ENCODE results near the gene RTCA. TPM values are rescaled to one million over a fixed set of nuclear protein-coding genes. Genes with fewer than 3 reads are reported as not detected.

Gene RTCA
- total RNA-seq, 2 donors from 2014 or later, result 10.2 to 18.7 TPM

- intact Hi-C loops (cut with DNase I), result no loop called here
Observed at GRCh38 chr1:100266741-100267140, 725 bp downstream of the RTCA start.

GRCh38 chr1:100267284-100267683, 1.3 kb downstream of the RTCA start:
- H3K27ac ChIP-seq, result no peak overlapping the region
- no peak for DNase-seq
- ATAC-seq, result no peak
- WGBS, 2 donors, result 77 to 87% methylated on average over 1 of the region's 1 CpG
- no peaks in the 10 kb centered on the region for H3K9me3 ChIP-seq
- H3K27me3 ChIP-seq, result no peaks in the 10 kb centered on the region
- peak overlapping the region in 1 of 2 donors; percentile 53 for H3K4me3 ChIP-seq
- TF ChIP-seq, protein P1, sequence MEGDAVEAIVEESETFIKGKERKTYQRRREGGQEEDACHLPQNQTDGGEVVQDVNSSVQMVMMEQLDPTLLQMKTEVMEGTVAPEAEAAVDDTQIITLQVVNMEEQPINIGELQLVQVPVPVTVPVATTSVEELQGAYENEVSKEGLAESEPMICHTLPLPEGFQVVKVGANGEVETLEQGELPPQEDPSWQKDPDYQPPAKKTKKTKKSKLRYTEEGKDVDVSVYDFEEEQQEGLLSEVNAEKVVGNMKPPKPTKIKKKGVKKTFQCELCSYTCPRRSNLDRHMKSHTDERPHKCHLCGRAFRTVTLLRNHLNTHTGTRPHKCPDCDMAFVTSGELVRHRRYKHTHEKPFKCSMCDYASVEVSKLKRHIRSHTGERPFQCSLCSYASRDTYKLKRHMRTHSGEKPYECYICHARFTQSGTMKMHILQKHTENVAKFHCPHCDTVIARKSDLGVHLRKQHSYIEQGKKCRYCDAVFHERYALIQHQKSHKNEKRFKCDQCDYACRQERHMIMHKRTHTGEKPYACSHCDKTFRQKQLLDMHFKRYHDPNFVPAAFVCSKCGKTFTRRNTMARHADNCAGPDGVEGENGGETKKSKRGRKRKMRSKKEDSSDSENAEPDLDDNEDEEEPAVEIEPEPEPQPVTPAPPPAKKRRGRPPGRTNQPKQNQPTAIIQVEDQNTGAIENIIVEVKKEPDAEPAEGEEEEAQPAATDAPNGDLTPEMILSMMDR (IDR thresholded peaks at IDR 0.05), result no peak
- TF ChIP-seq POLR2A (IDR thresholded peaks at IDR 0.05), result no peak
- intact Hi-C loops (cut with DNase I), result no loop called here
- peaks cover 28% of the 10 kb centered on the region for H3K4me1 ChIP-seq
- peaks cover 0 to 9% of the 10 kb centered on the region in 2 donors for H3K36me3 ChIP-seq (replicated peaks in 1 of 2; ENCODE audit: insufficient read depth in 1 of 2, low read depth in 2 of 2)

More at GRCh38 chr1:100266741-100267140, 725 bp downstream of the RTCA start:
- DNase-seq (no peak), ATAC-seq (peak; percentile 19)
- 0% methylated on average over 7 to 8 of the region's 8 CpGs for WGBS, 2 donors
- no peaks in the 10 kb centered on the region for H3K27me3 ChIP-seq
- peak overlapping the region; percentile 10 to 53 for H3K4me3 ChIP-seq
- peaks cover 28% of the 10 kb centered on the region for H3K4me1 ChIP-seq
- H3K27ac ChIP-seq, result peak overlapping the region in 3 of 4 donors; percentile 74 to 84 (median 79)
- no peak for TF ChIP-seq POLR2A (IDR thresholded peaks at IDR 0.05)
- TF ChIP-seq, protein P1 (IDR thresholded peaks at IDR 0.05), result no peak
- H3K9me3 ChIP-seq, result no peaks in the 10 kb centered on the region
- peaks cover 0 to 9% of the 10 kb centered on the region in 2 donors for H3K36me3 ChIP-seq (replicated peaks in 1 of 2; ENCODE audit: insufficient read depth in 1 of 2, low read depth in 2 of 2)

DNA sequence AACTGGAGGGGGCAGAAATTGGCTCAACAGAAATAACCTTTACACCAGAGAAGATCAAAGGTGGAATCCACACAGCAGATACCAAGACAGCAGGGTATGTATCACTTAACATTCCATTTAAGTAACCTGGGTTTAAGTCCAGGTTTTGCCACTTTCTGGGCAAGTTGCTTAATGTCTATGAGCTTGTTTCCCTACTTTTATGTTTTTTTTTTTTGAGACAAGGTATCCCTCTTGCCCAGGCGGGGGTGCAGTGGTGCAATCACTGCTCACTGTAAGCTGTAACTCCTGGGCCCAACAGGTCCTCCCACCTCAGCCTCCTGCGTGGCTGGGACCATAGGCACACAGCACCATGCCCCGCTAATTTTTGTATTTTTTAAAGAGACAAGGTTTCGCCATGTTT, 2.2 kb downstream of the RTCA start:
- intact Hi-C loops (cut with DNase I), result no loop called here
- H3K9me3 ChIP-seq, result no peaks in the 10 kb centered on the region
- DNase-seq (no peak), ATAC-seq (no peak)
- H3K4me3 ChIP-seq, result no peak overlapping the region
- peaks cover 0 to 9% of the 10 kb centered on the region in 2 donors for H3K36me3 ChIP-seq (replicated peaks in 1 of 2; ENCODE audit: insufficient read depth in 1 of 2, low read depth in 2 of 2)
- H3K27ac ChIP-seq, result no peak overlapping the region
- H3K27me3 ChIP-seq, result no peaks in the 10 kb centered on the region
- 94 to 99% methylated on average over 4 of the region's 4 CpGs for WGBS, 2 donors
- H3K4me1 ChIP-seq, result peaks cover 28% of the 10 kb centered on the region
- TF ChIP-seq, protein P1 (IDR thresholded peaks at IDR 0.05), result no peak
- TF ChIP-seq POLR2A (IDR thresholded peaks at IDR 0.05), result no peak

DNA sequence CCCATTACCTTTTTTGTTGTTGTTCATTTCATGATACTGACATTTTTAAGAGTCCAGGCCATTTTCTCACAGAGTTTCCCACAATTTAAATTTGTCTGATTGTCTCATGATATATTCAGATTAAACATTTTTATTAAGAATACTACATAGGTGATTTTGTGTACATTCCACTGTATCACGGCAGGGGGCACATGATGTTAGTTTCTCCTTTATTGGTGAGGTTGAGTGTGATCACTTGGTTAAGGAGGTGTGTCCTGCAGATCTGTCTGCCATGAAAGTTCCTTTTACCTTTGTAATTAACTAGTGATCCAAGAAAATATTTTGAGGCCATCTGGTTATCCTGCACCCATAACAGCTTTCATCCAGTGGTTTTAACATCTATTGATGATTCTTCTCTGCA, 11.8 kb downstream of the RTCA start:
- ATAC-seq (no peak), DNase-seq (no peak)
- intact Hi-C loops (cut with DNase I), result loop anchor here (10.0 kb wide), 1 partner anchor 143 kb away; the partner anchor contains the start of genes SASS6 and TRMT13
- WGBS, 2 donors, result 43 to 80% methylated on average over 1 of the region's 1 CpG
- Histone ChIP-seq H3K27ac (no peak overlapping the region), H3K27me3 (no peaks in the 10 kb centered on the region), H3K4me1 (peaks cover 7% of the 10 kb centered on the region), H3K4me3 (no peak overlapping the region), H3K36me3 (replicated peaks in 1 of 2; ENCODE audit: insufficient read depth in 1 of 2, low read depth in 2 of 2) (peaks cover 12 to 25% of the 10 kb centered on the region in 2 donors), H3K9me3 (no peaks in the 10 kb centered on the region)
- TF ChIP-seq, protein P1 (IDR thresholded peaks at IDR 0.05), result no peak
- TF ChIP-seq POLR2A (IDR thresholded peaks at IDR 0.05), result no peak

- WGBS, 2 donors, result 70 to 77% methylated on average over 3 of the region's 3 CpGs
- Histone ChIP-seq H3K27me3 (no peaks in the 10 kb centered on the region), H3K27ac (no peak overlapping the region), H3K36me3 (replicated peaks in 1 of 2; ENCODE audit: insufficient read depth in 1 of 2, low read depth in 2 of 2) (peaks cover 12 to 24% of the 10 kb centered on the region in 2 donors), H3K9me3 (no peaks in the 10 kb centered on the region), H3K4me1 (peaks cover 7% of the 10 kb centered on the region), H3K4me3 (no peak overlapping the region)
- intact Hi-C loops (cut with DNase I), result loop anchor here (10.0 kb wide), 1 partner anchor 145 kb away; the partner anchor contains the start of genes SASS6 and TRMT13
- no peak for TF ChIP-seq POLR2A (IDR thresholded peaks at IDR 0.05)
- TF ChIP-seq, protein P1 (IDR thresholded peaks at IDR 0.05), result no peak
- no peak for DNase-seq
- ATAC-seq, result no peak
Observed at GRCh38 chr1:100279358-100279923, 13.4 kb downstream of the RTCA start.
